CD14-positive monocyte (primary cell): ENCODE data around the gene RALGAPA2. TPM values are rescaled to one million over a fixed set of nuclear protein-coding genes. Genes with fewer than 3 reads are reported as not detected.
A peak's percentile ranks its signal among the peaks of the same experiment; 100 is the strongest.

ENCODE experiments used
- DNase-seq, 3 donors: peaks; one replicate each; pipeline ENCODE4 v3.0.0-alpha.2; 2011 to 2022
- H2AFZ ChIP-seq: 2 replicates; pipeline ENCODE4 v1.6.0; 2012; ENCODE audit warnings: mild to moderate bottlenecking, low read depth, low read length, inconsistent platforms; ENCODE audit not compliant: insufficient read depth, poor library complexity, severe bottlenecking
- H3K27ac ChIP-seq, 2 donors: 1 replicate in 1 of 2; 2 replicates in 1 of 2; pipeline ENCODE4 v1.5.1; 2012 to 2013; ENCODE audit warnings: low read length in 2 of 2, control low read depth in 1 of 2, inconsistent platforms in 1 of 2, low read depth in 1 of 2, mild to moderate bottlenecking in 1 of 2
- H3K27me3 ChIP-seq, 2 donors: one replicate each; pipeline versions ENCODE4 v1.6.0 to v1.6.1; 2011 to 2013; ENCODE audit warnings: low read length in 2 of 2; ENCODE audit not compliant: control insufficient read depth in 2 of 2, insufficient read depth in 2 of 2
- H3K36me3 ChIP-seq, 2 donors: replicated peaks in 1 of 2; 1 replicate in 1 of 2; 2 replicates in 1 of 2; pipeline versions ENCODE4 v1.5.1 to v1.6.1; 2012 to 2013; ENCODE audit warnings: low read length in 2 of 2, control low read depth in 1 of 2, inconsistent platforms in 1 of 2, mild to moderate bottlenecking in 1 of 2; ENCODE audit not compliant: insufficient read depth in 2 of 2, control insufficient read depth in 1 of 2
- H3K4me1 ChIP-seq, 2 donors: 1 replicate in 1 of 2; 2 replicates in 1 of 2; pipeline versions ENCODE4 v1.5.1 to v1.6.1; 2012 to 2013; ENCODE audit warnings: low read length in 2 of 2, control low read depth in 1 of 2, inconsistent platforms in 1 of 2, mild to moderate bottlenecking in 1 of 2, moderate library complexity in 1 of 2; ENCODE audit not compliant: insufficient read depth in 2 of 2, control insufficient read depth in 1 of 2
- H3K4me2 ChIP-seq: replicated peaks from 2 replicates; pipeline ENCODE3; 2012; ENCODE audit warnings: low read length, moderate library complexity, mild to moderate bottlenecking; ENCODE audit not compliant: poor library complexity, severe bottlenecking; ENCODE audit errors: extremely low read depth
- H3K4me3 ChIP-seq, 3 experiments: fragments of 200-600 bp in 1 of 3; sonication (generic) in 1 of 3; replicated peaks in 1 of 3; 1 replicate in 2 of 3; 2 replicates in 1 of 3; pipeline ENCODE4 v1.5.1; 2011 to 2013; ENCODE audit warnings: low read length in 3 of 3, mild to moderate bottlenecking in 3 of 3, control low read depth in 2 of 3, low read depth in 2 of 3, inconsistent platforms in 1 of 3, moderate library complexity in 1 of 3
- H3K79me2 ChIP-seq: 2 replicates; pipeline ENCODE4 v1.6.0; 2012; ENCODE audit warnings: mild to moderate bottlenecking, control low read depth, inconsistent platforms, low read length, moderate library complexity; ENCODE audit not compliant: insufficient read depth
- H3K9ac ChIP-seq: 2 replicates; pipeline ENCODE4 v1.6.0; 2017; ENCODE audit warnings: low read length, mild to moderate bottlenecking; ENCODE audit not compliant: insufficient read depth, poor library complexity, severe bottlenecking
- H3K9me3 ChIP-seq, 2 donors: replicated peaks in 1 of 2; 1 replicate in 1 of 2; 2 replicates in 1 of 2; pipeline versions ENCODE4 v1.5.1 to v1.6.1; 2012 to 2013; ENCODE audit warnings: low read length in 2 of 2, control low read depth in 1 of 2; ENCODE audit not compliant: control insufficient read depth in 1 of 2, insufficient read depth in 1 of 2
- H4K20me1 ChIP-seq: 2 replicates; pipeline ENCODE4 v1.6.0; 2012; ENCODE audit warnings: mild to moderate bottlenecking, low read length, control low read depth, moderate library complexity; ENCODE audit not compliant: insufficient read depth
- H3K27ac Mint-ChIP-seq, 7 donors: one replicate each; pipeline ENCODE4 v1.8.0; 2020; ENCODE audit warnings: mild to moderate bottlenecking in 7 of 7, mixed read lengths in 7 of 7, moderate library complexity in 6 of 7, inconsistent platforms in 2 of 7
- H3K27me3 Mint-ChIP-seq, 3 donors: one replicate each; pipeline ENCODE4 v1.8.0; 2021 to 2022; ENCODE audit warnings: low read depth in 3 of 3, mild to moderate bottlenecking in 3 of 3, mixed read lengths in 3 of 3, moderate library complexity in 3 of 3, inconsistent platforms in 1 of 3
- H3K36me3 Mint-ChIP-seq, 2 donors: one replicate each; pipeline ENCODE4 v1.8.0; 2020; ENCODE audit warnings: mixed read lengths in 2 of 2, inconsistent platforms in 1 of 2, mild to moderate bottlenecking in 1 of 2
- H3K4me1 Mint-ChIP-seq: one replicate; pipeline ENCODE4 v1.8.0; 2020; ENCODE audit warnings: mild to moderate bottlenecking, mixed read lengths
- H3K4me3 Mint-ChIP-seq, 2 donors: one replicate each; pipeline ENCODE4 v1.8.0; 2020; ENCODE audit warnings: mild to moderate bottlenecking in 2 of 2, mixed read lengths in 2 of 2, moderate library complexity in 1 of 2
- H3K9me3 Mint-ChIP-seq, 7 donors: one replicate each; pipeline ENCODE4 v1.8.0; 2020 to 2022; ENCODE audit warnings: mixed read lengths in 7 of 7, mild to moderate bottlenecking in 6 of 7, moderate library complexity in 6 of 7, inconsistent platforms in 2 of 7
- WGBS: methylation state at CpG from one replicate; pipeline ENCODE4 v1.1.5; 2013; ENCODE audit warnings: missing lambda C conversion rate; ENCODE audit not compliant: insufficient coverage; 5-methylcytosine and 5-hydroxymethylcytosine counted together
- intact Hi-C, 2 donors: fragments of 100-400 bp; cut with micrococcal nuclease; formaldehyde crosslinking; loops; one replicate each; pipeline versions ENCODE4 v1.15.0 to v1.15.1; 2023
- polyA plus RNA-seq, 3 donors: library from polyadenylated mRNA; depleted of rRNA in 1 of 3; unstranded in 2 of 3; stranded (reverse) in 1 of 3; fragments of 300-500 nt in 2 of 3; fragments of >200 nt in 1 of 3; fragmentation: Illumina TruSeq in 2 of 3; gene quantifications; 1 replicate in 2 of 3; 2 replicates in 1 of 3; pipeline ENCODE4 v1.2.3, GENCODE V29; 2012 to 2021
- TF ChIP-seq, protein P1 (sequence below): fragments of 200-600 bp; IDR thresholded peaks from one replicate; pipeline ENCODE4 v1.8.0; 2022; ENCODE audit warnings: antibody characterized with exemption, mild to moderate bottlenecking

The RALGAPA2 gene
- polyA plus RNA-seq, 3 donors = 6.2 to 13.0 (median 8.9) TPM

DNA sequence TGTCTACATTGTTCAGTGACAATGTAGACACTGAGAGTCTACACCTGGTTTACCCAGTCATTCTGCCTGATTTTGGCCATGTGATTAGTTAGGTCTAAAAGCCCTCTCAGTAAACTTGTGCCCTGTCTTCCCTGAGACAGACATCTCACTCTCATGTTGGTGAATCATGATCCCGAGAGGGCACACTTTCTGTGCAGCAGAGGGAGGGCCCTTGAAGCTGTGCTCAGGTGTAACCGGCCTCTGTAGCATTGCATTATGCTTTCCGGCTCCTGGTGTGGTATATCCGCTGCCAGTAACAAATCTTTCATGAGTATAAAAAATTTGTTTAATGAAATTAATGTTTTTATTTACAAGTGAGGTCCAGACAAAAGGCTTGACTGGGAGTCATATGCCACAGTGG is 85.0 kb downstream of the RALGAPA2 start:
- Histone ChIP-seq H4K20me1 (no peaks in the 10 kb centered on the region), H3K27ac (no peak overlapping the region), H3K4me3 (no peak overlapping the region), H3K9ac (no peak overlapping the region), H3K4me1 (no peaks in the 10 kb centered on the region), H2AFZ (no peak overlapping the region), H3K36me3 (peaks cover 57 to 95% of the 10 kb centered on the region in 2 donors), H3K9me3 (no peaks in the 10 kb centered on the region), H3K79me2 (no peaks in the 10 kb centered on the region), H3K27me3 (no peaks in the 10 kb centered on the region), H3K4me2 (no peak overlapping the region)
- Mint-ChIP-seq H3K36me3 (peaks cover 68 to 82% of the 10 kb centered on the region in 2 donors), H3K9me3 (no peaks in the 10 kb centered on the region), H3K4me1 (no peaks in the 10 kb centered on the region), H3K27ac (peak overlapping the region in 1 of 7 donors; percentile 46), H3K27me3 (peaks cover 0 to 2% (median 0%) of the 10 kb centered on the region in 3 donors), H3K4me3 (no peak overlapping the region)
- TF ChIP-seq, protein P1, sequence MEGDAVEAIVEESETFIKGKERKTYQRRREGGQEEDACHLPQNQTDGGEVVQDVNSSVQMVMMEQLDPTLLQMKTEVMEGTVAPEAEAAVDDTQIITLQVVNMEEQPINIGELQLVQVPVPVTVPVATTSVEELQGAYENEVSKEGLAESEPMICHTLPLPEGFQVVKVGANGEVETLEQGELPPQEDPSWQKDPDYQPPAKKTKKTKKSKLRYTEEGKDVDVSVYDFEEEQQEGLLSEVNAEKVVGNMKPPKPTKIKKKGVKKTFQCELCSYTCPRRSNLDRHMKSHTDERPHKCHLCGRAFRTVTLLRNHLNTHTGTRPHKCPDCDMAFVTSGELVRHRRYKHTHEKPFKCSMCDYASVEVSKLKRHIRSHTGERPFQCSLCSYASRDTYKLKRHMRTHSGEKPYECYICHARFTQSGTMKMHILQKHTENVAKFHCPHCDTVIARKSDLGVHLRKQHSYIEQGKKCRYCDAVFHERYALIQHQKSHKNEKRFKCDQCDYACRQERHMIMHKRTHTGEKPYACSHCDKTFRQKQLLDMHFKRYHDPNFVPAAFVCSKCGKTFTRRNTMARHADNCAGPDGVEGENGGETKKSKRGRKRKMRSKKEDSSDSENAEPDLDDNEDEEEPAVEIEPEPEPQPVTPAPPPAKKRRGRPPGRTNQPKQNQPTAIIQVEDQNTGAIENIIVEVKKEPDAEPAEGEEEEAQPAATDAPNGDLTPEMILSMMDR = no peak
- intact Hi-C loops = no loop called here
- 89% methylated on average over 3 of the region's 4 CpGs for WGBS
- DNase-seq = no peak

DNA sequence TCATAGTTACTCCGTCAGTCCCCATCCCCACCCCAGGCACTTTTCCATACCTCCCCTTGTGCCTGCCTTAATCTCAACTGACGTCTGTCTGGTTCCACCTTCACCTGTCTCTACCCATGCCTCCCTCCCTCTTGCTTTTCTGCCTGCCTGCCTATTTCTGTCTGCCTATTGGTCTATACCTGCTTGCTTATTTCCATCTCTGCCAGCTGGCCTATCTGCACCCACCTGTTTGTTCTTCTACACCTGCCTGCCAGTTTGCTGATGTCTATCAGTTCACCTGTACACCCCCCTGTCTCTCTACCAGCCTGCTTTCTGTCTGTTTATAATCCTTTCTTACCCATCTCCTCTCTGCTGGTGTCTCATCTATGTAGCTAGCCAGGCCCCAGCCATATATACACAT is 87.5 kb downstream of the RALGAPA2 start:
- H3K4me3 ChIP-seq = no peak overlapping the region
- H3K27me3 Mint-ChIP-seq = peaks cover 0 to 2% (median 1%) of the 10 kb centered on the region in 3 donors
- DNase-seq = no peak
- H3K4me1 Mint-ChIP-seq = no peaks in the 10 kb centered on the region
- H3K9me3 Mint-ChIP-seq = no peaks in the 10 kb centered on the region
- H3K9me3 ChIP-seq = no peaks in the 10 kb centered on the region
- no peaks in the 10 kb centered on the region for H3K27me3 ChIP-seq
- no peak overlapping the region for H3K9ac ChIP-seq
- no peak overlapping the region for H3K4me3 Mint-ChIP-seq
- intact Hi-C loops = no loop called here
- H3K27ac Mint-ChIP-seq = no peak overlapping the region
- peaks cover 64 to 84% of the 10 kb centered on the region in 2 donors for H3K36me3 Mint-ChIP-seq
- H3K79me2 ChIP-seq = no peaks in the 10 kb centered on the region
- no peak overlapping the region for H3K4me2 ChIP-seq
- WGBS = 90% methylated on average over 2 of the region's 2 CpGs
- H3K4me1 ChIP-seq = no peaks in the 10 kb centered on the region
- peaks cover 57 to 94% of the 10 kb centered on the region in 2 donors for H3K36me3 ChIP-seq
- no peaks in the 10 kb centered on the region for H4K20me1 ChIP-seq
- H3K27ac ChIP-seq = no peak overlapping the region
- TF ChIP-seq, protein P1 = no peak
- no peak overlapping the region for H2AFZ ChIP-seq
